H9 (cell line): ENCODE measurements around the gene TGDS. TPM values are rescaled to one million over a fixed set of nuclear protein-coding genes. Genes with fewer than 3 reads are reported as not detected.

ENCODE experiments used
- DNase-seq: peaks from one replicate; pipeline ENCODE4 v3.0.0-alpha.2; 2017
- H2AFZ ChIP-seq: one replicate; pipeline ENCODE4 v1.6.1; 2013; ENCODE audit warnings: mild to moderate bottlenecking, low read length, control low read depth, moderate library complexity
- H2AK5ac ChIP-seq: 2 replicates; pipeline ENCODE4 v1.6.1; 2013; ENCODE audit warnings: low read length, control low read depth, mixed read lengths; ENCODE audit not compliant: insufficient read length
- H2BK120ac ChIP-seq: one replicate; pipeline ENCODE4 v1.6.1; 2013; ENCODE audit warnings: low read depth, mild to moderate bottlenecking, low read length, control low read depth, inconsistent platforms; ENCODE audit not compliant: poor library complexity, severe bottlenecking
- H2BK12ac ChIP-seq: 2 replicates; pipeline ENCODE4 v1.6.1; 2013; ENCODE audit warnings: low read length, control low read depth, mixed read lengths, low read depth; ENCODE audit not compliant: insufficient read length
- H2BK15ac ChIP-seq: 2 replicates; pipeline ENCODE4 v1.6.1; 2013; ENCODE audit warnings: low read depth, low read length, control low read depth
- H2BK20ac ChIP-seq: one replicate; pipeline ENCODE4 v1.6.1; 2013; ENCODE audit warnings: low read depth, mild to moderate bottlenecking, low read length, control low read depth, inconsistent platforms; ENCODE audit not compliant: poor library complexity, severe bottlenecking
- H2BK5ac ChIP-seq: 2 replicates; pipeline ENCODE4 v1.6.1; 2013; ENCODE audit warnings: low read length, control low read depth, mixed read lengths; ENCODE audit not compliant: insufficient read length
- H3K14ac ChIP-seq: 2 replicates; pipeline ENCODE4 v1.6.1; 2013; ENCODE audit warnings: low read length, control low read depth; ENCODE audit not compliant: insufficient read depth
- H3K18ac ChIP-seq: 2 replicates; pipeline ENCODE4 v1.6.1; 2013; ENCODE audit warnings: low read depth, mild to moderate bottlenecking, mixed read lengths, low read length, control low read depth; ENCODE audit not compliant: insufficient read length
- H3K23ac ChIP-seq: 2 replicates; pipeline ENCODE4 v1.6.1; 2013; ENCODE audit warnings: low read length, control low read depth, mixed read lengths, low read depth; ENCODE audit not compliant: insufficient read length
- H3K23me2 ChIP-seq: 2 replicates; pipeline ENCODE4 v1.6.1; 2013; ENCODE audit warnings: low read depth, mild to moderate bottlenecking, mixed read lengths, low read length, control low read depth; ENCODE audit not compliant: insufficient read length, poor library complexity, severe bottlenecking
- H3K27ac ChIP-seq: 2 replicates; pipeline ENCODE4 v1.5.1; 2013; ENCODE audit warnings: low read length, control low read depth, mixed read lengths, low read depth; ENCODE audit not compliant: insufficient read length
- H3K27me3 ChIP-seq: 2 replicates; pipeline ENCODE4 v1.6.1; 2013; ENCODE audit warnings: low read length, control low read depth, inconsistent platforms; ENCODE audit not compliant: insufficient read depth
- H3K4ac ChIP-seq: 2 replicates; pipeline ENCODE4 v1.6.1; 2013; ENCODE audit warnings: low read depth, mild to moderate bottlenecking, control low read depth, inconsistent platforms, low read length, moderate library complexity
- H3K4me1 ChIP-seq: 2 replicates; pipeline ENCODE4 v1.6.1; 2013; ENCODE audit warnings: low read length, control low read depth, inconsistent platforms; ENCODE audit not compliant: insufficient read depth
- H3K4me2 ChIP-seq: 2 replicates; pipeline ENCODE4 v1.6.1; 2013; ENCODE audit warnings: low read length, control low read depth, mixed read lengths; ENCODE audit not compliant: insufficient read length, insufficient read depth
- H3K56ac ChIP-seq: 2 replicates; pipeline ENCODE4 v1.6.1; 2013; ENCODE audit warnings: low read depth, mild to moderate bottlenecking, mixed read lengths, low read length, control low read depth; ENCODE audit not compliant: insufficient read length
- H3K79me1 ChIP-seq: 2 replicates; pipeline ENCODE4 v1.6.1; 2013; ENCODE audit warnings: low read depth, mild to moderate bottlenecking, moderate library complexity, low read length, control low read depth, inconsistent platforms; ENCODE audit not compliant: insufficient read depth, poor library complexity, severe bottlenecking
- H3K79me2 ChIP-seq: 2 replicates; pipeline ENCODE4 v1.6.1; 2013; ENCODE audit warnings: low read length, control low read depth, inconsistent platforms; ENCODE audit not compliant: insufficient read depth
- H3K9ac ChIP-seq: 2 replicates; pipeline ENCODE4 v1.6.1; 2013; ENCODE audit warnings: low read length, control low read depth, mixed read lengths; ENCODE audit not compliant: insufficient read length; ENCODE audit errors: extremely low read depth
- H3K9me3 ChIP-seq: one replicate; pipeline ENCODE4 v1.6.1; 2013; ENCODE audit warnings: low read depth, low read length, inconsistent platforms; ENCODE audit not compliant: control insufficient read depth
- H3T11ph ChIP-seq: one replicate; pipeline ENCODE4 v1.6.1; 2013; ENCODE audit warnings: mild to moderate bottlenecking, low read length, control low read depth, inconsistent platforms
- H4K20me1 ChIP-seq: one replicate; pipeline ENCODE4 v1.6.1; 2013; ENCODE audit not compliant: control insufficient read depth, insufficient read length, insufficient read depth
- H4K5ac ChIP-seq: 2 replicates; pipeline ENCODE4 v1.6.1; 2013; ENCODE audit warnings: low read depth, mild to moderate bottlenecking, mixed read lengths, low read length, control low read depth; ENCODE audit not compliant: insufficient read length
- H4K8ac ChIP-seq: replicated peaks from 2 replicates; pipeline ENCODE4 v1.6.1; 2013; ENCODE audit warnings: low read length, control low read depth, mixed read lengths, low read depth; ENCODE audit not compliant: insufficient read length
- H4K91ac ChIP-seq: 2 replicates; pipeline ENCODE4 v1.6.1; 2013; ENCODE audit warnings: low read depth, mild to moderate bottlenecking, moderate library complexity, mixed read lengths, low read length, control low read depth; ENCODE audit not compliant: insufficient read length
- H3K27ac Mint-ChIP-seq, 3 experiments: 2 replicates in 2 of 3; 3 replicates in 1 of 3; pipeline ENCODE4 v1.8.0; 2020 to 2021; ENCODE audit warnings: mixed read lengths in 3 of 3, mild to moderate bottlenecking in 1 of 3, moderate library complexity in 1 of 3
- H3K27me3 Mint-ChIP-seq: 2 replicates; pipeline ENCODE4 v1.8.0; 2021; ENCODE audit warnings: low read depth, mild to moderate bottlenecking, moderate library complexity, mixed read lengths
- H3K36me3 Mint-ChIP-seq, 3 experiments: 2 replicates in 2 of 3; 3 replicates in 1 of 3; pipeline ENCODE4 v1.8.0; 2020 to 2021; ENCODE audit warnings: low read depth in 3 of 3, mixed read lengths in 3 of 3; ENCODE audit not compliant: insufficient read depth in 1 of 3
- H3K4me1 Mint-ChIP-seq, 2 experiments: 2 replicates each; pipeline ENCODE4 v1.8.0; 2020; ENCODE audit warnings: mixed read lengths in 2 of 2
- H3K4me3 Mint-ChIP-seq, 2 experiments: 2 replicates in 1 of 2; 3 replicates in 1 of 2; pipeline ENCODE4 v1.8.0; 2020 to 2021; ENCODE audit warnings: mild to moderate bottlenecking in 2 of 2, mixed read lengths in 2 of 2, moderate library complexity in 1 of 2
- H3K9me3 Mint-ChIP-seq, 2 experiments: 2 replicates in 1 of 2; 3 replicates in 1 of 2; pipeline ENCODE4 v1.8.0; 2020; ENCODE audit warnings: mild to moderate bottlenecking in 2 of 2, mixed read lengths in 2 of 2, moderate library complexity in 1 of 2
- CTCF ChIP-seq: fragments of 200-600 bp; sonication (generic); conservative IDR thresholded peaks from 3 replicates; pipeline ENCODE4 v1.8.0; 2021; ENCODE audit warnings: antibody characterized with exemption, mild to moderate bottlenecking
- WGBS: extraction: QIAGEN DNeasy Blood & Tissue Kit; methylation state at CpG from one replicate; pipeline ENCODE4 v1.1.7; 2013; ENCODE audit warnings: missing lambda C conversion rate, low lambda C conversion rate, mixed read lengths; ENCODE audit not compliant: insufficient read length; ENCODE audit errors: extremely low coverage; 5-methylcytosine and 5-hydroxymethylcytosine counted together
- total RNA-seq: library from RNA; stranded (reverse); gene quantifications from 2 replicates; pipeline ENCODE4 v1.2.1, GENCODE V29; 2021

The TGDS gene
- total RNA-seq, 1 experiment from 2014 or later: 13.9 TPM

- Mint-ChIP-seq H3K36me3 (no peaks in the 10 kb centered on the region; a peak in 2 of 7 replicates), H3K9me3 (no peaks in the 10 kb centered on the region), H3K4me3 (no peak overlapping the region), H3K27me3 (no peaks in the 10 kb centered on the region), H3K27ac (no peak overlapping the region), H3K4me1 (peaks cover 11 to 13% of the 10 kb centered on the region in 2 experiments)
- Histone ChIP-seq H2BK120ac (no peak overlapping the region), H3K4me2 (no peak overlapping the region), H2BK20ac (no peak overlapping the region), H2AFZ (no peak overlapping the region), H3K9ac (no peak overlapping the region), H4K8ac (no peak overlapping the region), H3K23ac (no peak overlapping the region), H3K9me3 (no peaks in the 10 kb centered on the region), H4K91ac (no peak overlapping the region), H2AK5ac (no peak overlapping the region), H3K27ac (no peak overlapping the region), H3K4ac (no peak overlapping the region), H2BK15ac (no peak overlapping the region), H4K20me1 (no peaks in the 10 kb centered on the region), H3K4me1 (no peaks in the 10 kb centered on the region; the same call in 1 of the 2 replicates), H2BK12ac (no peak overlapping the region), H3K79me1 (no peaks in the 10 kb centered on the region), H3K18ac (no peak overlapping the region), H3K23me2 (no peaks in the 10 kb centered on the region), H2BK5ac (no peak overlapping the region), H4K5ac (no peak overlapping the region), H3T11ph (no peak overlapping the region), H3K27me3 (no peaks in the 10 kb centered on the region), H3K79me2 (no peaks in the 10 kb centered on the region), H3K14ac (no peak overlapping the region), H3K56ac (no peak overlapping the region)
- no peak for TF ChIP-seq CTCF
- no CpG with 5 or more reads among the region's 7 CpGs for WGBS
- DNase-seq: no peak
These were observed 58.0 kb downstream of the TGDS start for GRCh38 chr13:94537740-94538630.
